ENCODE results near the gene MMP14. TPM values are rescaled to one million over a fixed set of nuclear protein-coding genes. Genes with fewer than 3 reads are reported as not detected.

The MMP14 gene
- total RNA-seq, 2 experiments from 2014 or later = 1.9 to 3.1 TPM

- H3K36me3 Mint-ChIP-seq (ENCODE audit: low read depth) = peaks cover 1% of the 10 kb centered on the region
Measured at GRCh38 chr14:22890416-22890815, 54.0 kb downstream of the MMP14 start.

DNA sequence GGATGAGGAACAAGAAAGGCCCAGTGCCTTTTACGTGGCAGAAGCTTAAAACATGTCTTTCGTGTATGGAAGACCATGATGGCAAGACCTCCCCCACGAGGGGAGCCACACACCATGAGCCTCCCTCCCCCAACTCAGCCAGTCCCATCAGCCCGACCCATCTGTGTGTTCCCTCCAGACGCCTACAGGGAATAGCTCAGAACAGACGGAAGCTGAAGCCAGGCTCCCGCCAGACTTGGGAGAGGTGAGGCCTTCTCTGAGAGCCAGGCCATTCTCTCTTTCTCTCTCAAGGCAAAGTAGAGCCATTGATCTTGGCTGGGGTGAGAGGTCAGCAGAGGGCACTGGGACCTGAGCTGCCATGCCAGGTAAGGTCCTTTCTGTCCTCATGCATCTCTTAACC lies 56.1 kb downstream of the MMP14 start:
- DNase-seq (no peak), ATAC-seq (no peak)
- Mint-ChIP-seq H3K36me3 (ENCODE audit: low read depth) (peaks cover under 1% of the 10 kb centered on the region), H3K4me3 (no peak overlapping the region), H3K27me3 (no peaks in the 10 kb centered on the region), H3K4me1 (ENCODE audit: low read depth) (peaks cover 15% of the 10 kb centered on the region), H3K9me3 (no peaks in the 10 kb centered on the region), H3K27ac (no peak overlapping the region)
- TF ChIP-seq, protein P1, sequence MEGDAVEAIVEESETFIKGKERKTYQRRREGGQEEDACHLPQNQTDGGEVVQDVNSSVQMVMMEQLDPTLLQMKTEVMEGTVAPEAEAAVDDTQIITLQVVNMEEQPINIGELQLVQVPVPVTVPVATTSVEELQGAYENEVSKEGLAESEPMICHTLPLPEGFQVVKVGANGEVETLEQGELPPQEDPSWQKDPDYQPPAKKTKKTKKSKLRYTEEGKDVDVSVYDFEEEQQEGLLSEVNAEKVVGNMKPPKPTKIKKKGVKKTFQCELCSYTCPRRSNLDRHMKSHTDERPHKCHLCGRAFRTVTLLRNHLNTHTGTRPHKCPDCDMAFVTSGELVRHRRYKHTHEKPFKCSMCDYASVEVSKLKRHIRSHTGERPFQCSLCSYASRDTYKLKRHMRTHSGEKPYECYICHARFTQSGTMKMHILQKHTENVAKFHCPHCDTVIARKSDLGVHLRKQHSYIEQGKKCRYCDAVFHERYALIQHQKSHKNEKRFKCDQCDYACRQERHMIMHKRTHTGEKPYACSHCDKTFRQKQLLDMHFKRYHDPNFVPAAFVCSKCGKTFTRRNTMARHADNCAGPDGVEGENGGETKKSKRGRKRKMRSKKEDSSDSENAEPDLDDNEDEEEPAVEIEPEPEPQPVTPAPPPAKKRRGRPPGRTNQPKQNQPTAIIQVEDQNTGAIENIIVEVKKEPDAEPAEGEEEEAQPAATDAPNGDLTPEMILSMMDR (IDR thresholded peaks at IDR 0.05) = no peak
- intact Hi-C loops (cut with micrococcal nuclease) = no loop called here
- ChIA-PET CTCF (interaction anchor here (0.5 to 14.8 kb wide), 6 partner anchors 9 to 250 kb away, joined by 3 to 187 read pairs (median 3); partner anchors contain the start of gene LRP10), POLR2A (no interaction called here)

More at GRCh38 chr14:22890416-22890815, 54.0 kb downstream of the MMP14 start:
- DNase-seq (no peak), ATAC-seq (no peak)
- Mint-ChIP-seq H3K4me3 (no peak overlapping the region), H3K4me1 (ENCODE audit: low read depth) (peaks cover 26% of the 10 kb centered on the region), H3K9me3 (no peaks in the 10 kb centered on the region), H3K27me3 (no peaks in the 10 kb centered on the region), H3K27ac (no peak overlapping the region)
- TF ChIP-seq, protein P1 (IDR thresholded peaks at IDR 0.05) = no peak
- POLR2A ChIA-PET = interaction anchor here (1.0 to 1.6 kb wide), 5 partner anchors 8 to 60 kb away, joined by 3 to 6 read pairs (median 4); partner anchors contain the start of gene RBM23
- CTCF ChIA-PET = interaction anchor here (1.0 to 14.8 kb wide), 7 partner anchors 11 to 320 kb away, joined by 3 to 187 read pairs (median 5); partner anchors contain the start of gene LRP10
- intact Hi-C loops (cut with micrococcal nuclease) = no loop called here

GRCh38 chr14:22893706-22894105 lies 57.3 kb downstream of the MMP14 start:
- peaks cover 12% of the 10 kb centered on the region for H3K4me1 Mint-ChIP-seq (ENCODE audit: low read depth)
- no peak for DNase-seq
- TF ChIP-seq, protein P1 (IDR thresholded peaks at IDR 0.05) = no peak
- H3K27me3 Mint-ChIP-seq = no peaks in the 10 kb centered on the region
- ChIA-PET CTCF (interaction anchor here (1.2 to 2.0 kb wide), 6 partner anchors 11 to 178 kb away, joined by 3 to 6 read pairs (median 4); partner anchors contain the start of genes PRMT5, RBM23 and REM2), POLR2A (interaction anchor here (0.6 kb wide), 1 partner anchor 63 kb away, joined by 3 read pairs; the partner anchor contains the start of gene HAUS4)
- H3K36me3 Mint-ChIP-seq (ENCODE audit: low read depth) = peaks cover 2% of the 10 kb centered on the region
- H3K9me3 Mint-ChIP-seq = no peaks in the 10 kb centered on the region
- intact Hi-C loops (cut with micrococcal nuclease) = no loop called here
- H3K4me3 Mint-ChIP-seq = no peak overlapping the region
- H3K27ac Mint-ChIP-seq = no peak overlapping the region
- ATAC-seq = no peak

DNA sequence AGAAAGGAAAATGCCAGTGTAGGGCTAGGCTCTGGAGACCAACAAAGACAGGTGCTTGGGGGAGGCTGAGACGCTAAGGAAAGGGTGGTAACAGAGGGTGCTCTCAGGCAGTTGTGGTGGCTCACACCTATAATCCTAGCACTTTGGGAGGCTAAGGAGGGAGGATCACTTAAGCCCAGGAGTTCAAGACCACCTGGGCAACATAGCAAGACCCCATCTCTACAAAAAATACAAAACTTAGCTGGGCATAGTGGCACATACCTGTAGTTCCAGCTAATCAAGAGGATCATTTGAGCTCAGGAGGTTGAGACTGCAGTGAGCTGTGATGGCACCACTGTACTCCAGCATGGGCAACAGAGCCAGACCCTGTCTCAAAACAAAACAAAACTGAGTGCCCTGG lies 59.0 kb downstream of the MMP14 start:
- Mint-ChIP-seq H3K27me3 (no peaks in the 10 kb centered on the region), H3K4me3 (no peak overlapping the region), H3K27ac (no peak overlapping the region), H3K36me3 (ENCODE audit: low read depth) (peaks cover 3% of the 10 kb centered on the region), H3K4me1 (ENCODE audit: low read depth) (peaks cover 11% of the 10 kb centered on the region), H3K9me3 (no peaks in the 10 kb centered on the region)
- ChIA-PET CTCF (interaction anchor here (1.1 to 2.5 kb wide), 7 partner anchors 9 to 242 kb away, joined by 3 to 34 read pairs (median 6); partner anchors contain the start of gene LRP10), POLR2A (no interaction called here)
- intact Hi-C loops (cut with micrococcal nuclease) = no loop called here
- DNase-seq (no peak), ATAC-seq (no peak)
- TF ChIP-seq, protein P1 (IDR thresholded peaks at IDR 0.05) = no peak

GRCh38 chr14:22896356-22896755 lies 60.0 kb downstream of the MMP14 start:
- Mint-ChIP-seq H3K36me3 (ENCODE audit: low read depth) (peaks cover 8% of the 10 kb centered on the region), H3K4me3 (no peak overlapping the region), H3K27ac (no peak overlapping the region), H3K9me3 (no peaks in the 10 kb centered on the region), H3K27me3 (no peaks in the 10 kb centered on the region), H3K4me1 (ENCODE audit: low read depth) (peaks cover 13% of the 10 kb centered on the region)
- TF ChIP-seq, protein P1 (IDR thresholded peaks at IDR 0.05) = no peak
- ChIA-PET CTCF (interaction anchor here (0.8 to 2.5 kb wide), 8 partner anchors 10 to 326 kb away, joined by 3 to 34 read pairs (median 6); partner anchors contain the start of gene LRP10), POLR2A (interaction anchor here (1.2 to 1.6 kb wide), 2 partner anchors 9 to 35 kb away, joined by 3 to 7 read pairs; no protein-coding TSS in a partner anchor)
- no peak for DNase-seq
- ATAC-seq = no peak
- intact Hi-C loops (cut with micrococcal nuclease) = no loop called here
